GM18867 (cell line): ENCODE results near the gene ZNF280D.
"Not testable (repeated sequence)": the region's sequence is repeated elsewhere in the genome, so short reads cannot be mapped to it uniquely, and the experiment has no call there.

Source experiments
- ATAC-seq: cut with Tn5 transposase; IDR thresholded peaks from one replicate; pipeline ENCODE4 v1.9.1; 2021; ENCODE audit warnings: mild to moderate bottlenecking, moderate library complexity; ENCODE audit not compliant: unreplicated experiment

The ZNF280D gene, protein sequence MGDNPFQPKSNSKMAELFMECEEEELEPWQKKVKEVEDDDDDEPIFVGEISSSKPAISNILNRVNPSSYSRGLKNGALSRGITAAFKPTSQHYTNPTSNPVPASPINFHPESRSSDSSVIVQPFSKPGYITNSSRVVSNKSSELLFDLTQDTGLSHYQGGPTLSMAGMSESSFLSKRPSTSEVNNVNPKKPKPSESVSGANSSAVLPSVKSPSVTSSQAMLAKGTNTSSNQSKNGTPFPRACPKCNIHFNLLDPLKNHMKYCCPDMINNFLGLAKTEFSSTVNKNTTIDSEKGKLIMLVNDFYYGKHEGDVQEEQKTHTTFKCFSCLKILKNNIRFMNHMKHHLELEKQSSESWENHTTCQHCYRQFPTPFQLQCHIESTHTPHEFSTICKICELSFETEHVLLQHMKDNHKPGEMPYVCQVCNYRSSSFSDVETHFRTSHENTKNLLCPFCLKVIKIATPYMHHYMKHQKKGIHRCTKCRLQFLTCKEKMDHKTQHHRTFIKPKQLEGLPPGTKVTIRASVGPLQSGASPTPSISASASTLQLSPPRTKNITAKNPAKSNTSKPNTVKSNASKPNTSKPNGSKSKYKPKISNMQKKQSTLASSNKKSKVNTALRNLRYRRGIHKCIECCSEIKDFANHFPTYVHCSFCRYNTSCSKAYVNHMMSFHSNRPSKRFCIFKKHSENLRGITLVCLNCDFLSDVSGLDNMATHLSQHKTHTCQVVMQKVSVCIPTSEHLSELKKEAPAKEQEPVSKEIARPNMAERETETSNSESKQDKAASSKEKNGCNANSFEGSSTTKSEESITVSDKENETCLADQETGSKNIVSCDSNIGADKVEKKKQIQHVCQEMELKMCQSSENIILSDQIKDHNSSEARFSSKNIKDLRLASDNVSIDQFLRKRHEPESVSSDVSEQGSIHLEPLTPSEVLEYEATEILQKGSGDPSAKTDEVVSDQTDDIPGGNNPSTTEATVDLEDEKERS

DNA sequence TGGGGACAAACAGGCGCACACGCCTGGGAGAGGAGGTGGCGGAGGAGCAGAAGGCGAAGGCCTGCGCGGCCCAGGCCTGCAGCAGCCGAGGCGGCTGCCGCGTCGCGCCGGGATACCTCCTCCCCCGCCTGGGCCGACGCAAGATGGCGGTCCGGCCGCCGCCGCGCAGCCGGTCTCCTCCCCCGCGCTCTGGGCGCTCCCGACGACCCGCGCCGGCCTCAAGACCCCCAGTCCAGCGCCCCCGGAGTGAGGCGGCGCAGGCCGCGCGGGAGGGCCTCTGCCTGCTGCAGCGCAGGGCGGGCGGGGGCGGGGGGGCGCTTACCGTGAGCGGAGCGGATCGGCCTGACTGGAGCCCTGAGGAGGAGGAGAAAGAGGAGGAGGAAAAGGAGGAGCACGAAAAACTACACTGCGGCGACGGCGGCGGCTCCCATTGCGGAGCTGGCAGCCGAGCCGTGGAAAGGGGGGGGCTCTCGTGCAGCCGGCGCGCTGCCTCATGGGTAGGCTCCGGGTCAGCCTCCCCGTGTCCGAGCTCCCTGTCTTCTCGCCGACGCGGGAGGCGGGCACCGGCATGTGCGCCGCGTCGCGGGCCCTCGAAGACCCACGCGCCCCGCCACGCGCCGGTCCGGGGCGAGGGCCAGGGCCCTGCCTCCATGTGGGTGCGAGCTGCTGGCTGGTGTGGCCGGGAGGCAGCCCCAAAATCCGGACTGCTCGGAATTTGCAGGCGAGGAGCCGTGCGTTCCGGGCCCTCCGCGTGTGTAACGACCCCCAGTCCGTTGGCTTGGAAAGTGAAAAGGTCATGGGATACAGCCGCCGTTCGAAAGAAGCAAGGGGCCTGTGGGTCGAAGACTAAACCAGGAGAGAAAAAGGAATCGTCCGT lies at the start of gene ZNF280D:
TSS of gene ZNF280D (minus strand) at position 374 of the 877 bp plus-strand sequence. CDS start 26,400 bp downstream, outside the sequence.
- peak; percentile 83 for ATAC-seq

DNA sequence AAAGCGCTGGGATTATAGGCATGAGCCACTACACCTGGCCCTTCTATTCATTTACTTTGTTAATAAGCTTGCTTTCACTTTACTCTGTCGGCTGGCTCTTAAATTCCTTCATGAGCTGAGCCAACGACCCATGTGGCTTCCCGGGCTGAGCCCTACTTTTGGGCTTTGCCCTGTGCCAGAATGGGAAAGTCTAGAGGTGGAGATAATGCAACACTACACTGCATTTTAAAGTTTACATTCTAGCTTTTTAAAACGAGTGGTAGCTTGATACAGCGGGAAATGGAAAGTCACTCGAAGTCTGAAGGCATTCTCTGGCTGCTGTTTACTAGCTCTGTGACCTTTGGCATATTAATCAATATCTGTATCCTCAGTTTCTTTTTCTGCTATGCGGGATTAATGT lies 49.0 kb upstream of the ZNF280D start:
- no peak for ATAC-seq

DNA sequence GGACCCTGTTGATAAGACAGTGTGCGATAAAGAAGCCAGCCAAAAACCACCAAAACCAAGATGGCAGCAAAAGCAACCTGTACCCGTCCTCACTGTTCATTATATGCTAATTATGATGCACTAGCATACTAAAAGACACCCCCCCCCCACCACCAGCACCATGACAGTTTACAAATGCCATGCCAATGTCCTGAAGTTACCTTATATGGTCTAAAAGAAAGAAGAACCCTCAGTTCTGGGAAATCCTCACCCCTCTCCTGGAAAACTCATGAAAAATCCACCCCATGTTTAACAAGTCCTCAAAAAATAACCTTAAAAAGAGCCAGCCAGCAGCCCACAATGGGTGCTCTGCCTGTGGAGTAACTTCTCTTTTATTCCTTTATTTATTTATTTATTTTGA lies 48.4 kb upstream of the ZNF280D start:
- ATAC-seq = no peak

DNA sequence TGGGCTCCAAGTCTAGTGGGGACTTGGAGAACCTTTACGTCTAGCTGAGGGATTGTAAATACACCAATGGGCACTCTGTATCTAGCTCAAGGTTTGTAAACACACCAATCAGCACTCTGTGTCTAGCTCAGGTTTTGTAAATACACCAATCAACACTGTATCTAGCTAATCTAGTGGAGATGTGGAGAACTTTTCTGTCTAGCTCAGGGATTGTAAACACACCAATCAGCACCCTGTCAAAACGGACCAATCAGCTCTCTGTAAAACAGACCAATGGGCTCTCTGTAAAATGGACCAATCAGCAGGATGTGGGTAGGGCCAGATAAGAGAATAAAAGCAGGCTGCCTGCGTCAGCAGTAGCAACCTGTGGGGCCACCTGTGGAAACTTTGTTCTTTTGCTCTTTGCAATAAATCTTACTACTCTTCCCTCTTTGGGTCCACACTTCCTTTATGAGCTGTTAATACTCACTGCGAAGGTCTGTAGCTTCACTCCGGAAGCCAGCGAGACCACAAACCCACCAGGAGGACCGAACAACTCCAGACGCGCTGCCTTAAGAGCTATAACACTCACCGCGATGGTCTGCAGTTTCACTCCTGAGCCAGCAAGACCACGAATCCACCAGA lies 46.9 kb upstream of the ZNF280D start:
- not testable (repeated sequence) for ATAC-seq

DNA sequence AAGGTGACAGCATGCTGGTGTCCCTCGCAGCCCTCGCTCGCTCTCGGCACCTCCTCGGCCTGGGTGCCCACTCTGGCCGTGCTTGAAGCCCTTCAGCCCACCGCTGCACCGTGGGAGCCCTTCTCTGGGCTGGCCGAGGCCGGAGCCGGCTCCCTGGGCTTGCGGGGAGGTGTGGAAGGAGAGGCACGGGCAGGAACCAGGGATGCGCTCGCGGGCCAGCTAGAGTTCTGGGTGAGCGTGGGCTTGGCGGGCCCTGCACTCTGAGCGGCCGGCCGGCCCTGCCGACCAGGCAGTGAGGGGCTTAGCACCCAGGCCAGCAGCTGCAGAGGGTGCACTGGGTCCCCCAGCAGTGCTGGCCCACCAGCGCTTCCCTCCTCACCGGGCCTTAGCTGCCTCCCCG lies 46.1 kb upstream of the ZNF280D start:
- ATAC-seq = not testable (repeated sequence)

DNA sequence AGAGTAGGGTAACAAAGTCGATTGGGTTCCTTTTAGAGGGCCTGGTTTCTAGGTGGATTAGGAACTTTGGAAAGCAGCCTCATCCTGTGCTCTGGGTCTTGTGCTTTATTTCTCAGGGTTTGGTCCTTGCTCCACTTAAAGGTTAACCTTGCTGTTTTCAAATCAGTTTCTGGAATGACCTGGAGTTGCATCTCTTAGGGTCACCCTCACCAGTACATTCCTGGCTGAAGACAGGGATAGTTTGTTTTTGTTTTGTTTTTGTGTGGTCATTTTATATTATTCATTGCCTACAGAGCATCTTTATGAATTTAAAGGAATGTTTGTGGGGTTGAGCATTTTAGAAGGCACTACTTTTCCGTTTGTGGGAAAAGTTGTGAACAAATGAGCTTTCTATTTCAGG lies 45.5 kb upstream of the ZNF280D start:
- ATAC-seq = no peak

DNA sequence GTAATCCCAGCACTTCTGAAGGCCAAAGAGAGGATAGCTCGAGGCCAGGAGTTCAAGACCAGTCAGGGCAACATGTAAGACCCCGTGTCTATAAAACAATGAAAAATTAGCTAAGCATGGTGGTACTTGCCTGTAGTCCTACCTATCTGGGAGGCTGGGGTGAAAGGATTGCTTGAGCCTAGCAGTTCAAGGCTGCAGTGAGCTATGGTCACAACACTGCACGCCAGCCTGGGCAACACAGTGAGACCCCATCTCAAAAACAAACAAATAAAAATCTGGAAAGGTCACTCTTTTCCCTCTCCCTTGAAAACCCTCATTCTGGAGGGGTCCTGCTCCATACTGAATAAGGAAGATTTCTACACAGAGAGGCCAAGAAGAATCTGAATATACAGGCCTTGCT lies 43.5 kb upstream of the ZNF280D start:
- no peak for ATAC-seq

DNA sequence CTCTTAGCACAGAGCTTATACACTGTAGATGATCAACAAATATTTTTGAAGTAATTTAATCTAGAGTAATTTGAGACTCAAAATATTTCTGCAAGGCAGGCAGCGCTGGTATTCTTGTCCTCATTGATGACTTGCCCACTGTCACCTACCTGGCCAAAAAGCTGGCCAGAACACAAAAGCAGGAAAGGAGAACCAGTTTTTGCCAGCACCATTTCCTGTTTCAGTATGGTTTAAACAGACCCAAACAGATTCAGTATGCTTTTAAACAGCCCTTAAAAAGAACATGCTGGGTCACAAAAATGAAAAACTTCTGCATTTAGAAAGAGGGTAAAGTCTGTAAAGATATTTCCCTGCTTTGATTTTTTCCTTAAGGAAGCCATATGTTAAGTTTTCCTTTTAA lies 42.3 kb upstream of the ZNF280D start:
- no peak for ATAC-seq

DNA sequence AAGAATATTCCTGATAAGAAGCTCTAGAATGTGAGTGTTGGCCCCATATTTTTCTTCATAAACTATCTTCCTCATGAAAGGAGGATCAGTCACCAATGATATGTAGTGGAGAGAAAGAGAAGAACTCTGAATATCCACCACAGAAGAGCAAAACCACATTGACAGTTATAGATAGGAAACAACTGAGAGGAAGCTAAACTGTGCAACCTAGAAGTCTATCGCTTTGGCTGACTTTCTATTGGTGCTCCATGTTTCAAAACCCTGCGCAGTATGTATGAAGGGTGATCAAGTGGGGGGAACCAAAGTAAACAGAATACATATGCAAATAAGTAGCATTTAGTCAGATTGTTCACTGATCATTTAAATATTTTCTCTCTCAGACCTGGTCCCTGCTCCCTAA lies 41.0 kb upstream of the ZNF280D start:
- ATAC-seq = no peak

DNA sequence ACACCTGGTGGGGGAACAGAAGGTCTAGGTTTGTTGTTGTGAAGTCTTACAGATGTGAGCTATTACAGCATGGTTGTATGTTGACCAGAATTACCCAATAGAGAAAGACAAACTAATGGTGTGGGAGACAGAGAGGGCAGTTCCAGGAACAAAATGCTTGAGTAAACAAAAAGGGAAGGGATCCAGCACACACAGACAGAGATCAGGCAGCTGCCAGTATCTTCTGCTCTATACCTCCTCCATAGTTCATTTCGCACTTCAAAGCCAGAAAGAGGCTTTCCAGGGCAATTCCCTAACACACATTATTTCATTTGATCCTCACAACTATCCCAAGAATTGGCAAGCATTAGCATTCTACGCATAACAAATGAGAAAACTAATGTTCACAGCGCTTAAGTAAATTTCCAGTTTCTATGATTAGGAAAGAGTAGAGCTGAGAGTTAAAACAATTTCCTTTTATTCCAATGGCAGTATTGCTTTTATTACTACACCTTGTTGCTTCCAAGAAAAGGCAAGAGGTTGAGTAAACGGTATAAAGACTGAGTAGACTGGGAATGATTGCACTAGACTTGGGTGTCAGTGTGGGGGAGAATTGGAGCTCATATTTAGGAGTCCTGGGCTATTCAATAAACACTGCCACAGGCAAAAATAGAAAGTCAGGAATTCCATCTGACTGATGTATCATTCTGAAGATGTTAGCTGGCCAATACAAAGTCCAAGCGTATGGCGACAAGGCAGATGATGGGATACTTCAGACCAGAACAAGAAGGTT lies 39.7 kb upstream of the ZNF280D start:
- ATAC-seq = no peak

DNA sequence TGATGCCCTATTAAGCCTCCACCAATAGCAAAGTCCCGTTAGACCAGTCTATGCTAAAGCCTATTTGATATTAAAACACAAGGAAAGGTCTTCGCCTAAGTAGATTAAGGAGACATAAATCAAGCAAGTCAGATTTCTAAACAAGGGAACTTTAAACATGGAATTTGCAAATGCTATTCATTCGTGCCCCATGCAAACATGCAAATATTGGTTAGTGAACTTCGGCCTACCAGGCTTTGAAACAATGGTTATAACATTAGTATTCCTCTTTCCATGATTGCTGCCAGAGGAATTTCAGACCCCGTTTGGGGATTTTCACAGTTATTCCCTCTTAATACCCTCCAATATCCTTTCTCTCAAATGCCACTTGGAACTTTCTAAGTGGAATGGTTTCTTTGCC lies 36.9 kb upstream of the ZNF280D start:
- ATAC-seq = no peak

DNA sequence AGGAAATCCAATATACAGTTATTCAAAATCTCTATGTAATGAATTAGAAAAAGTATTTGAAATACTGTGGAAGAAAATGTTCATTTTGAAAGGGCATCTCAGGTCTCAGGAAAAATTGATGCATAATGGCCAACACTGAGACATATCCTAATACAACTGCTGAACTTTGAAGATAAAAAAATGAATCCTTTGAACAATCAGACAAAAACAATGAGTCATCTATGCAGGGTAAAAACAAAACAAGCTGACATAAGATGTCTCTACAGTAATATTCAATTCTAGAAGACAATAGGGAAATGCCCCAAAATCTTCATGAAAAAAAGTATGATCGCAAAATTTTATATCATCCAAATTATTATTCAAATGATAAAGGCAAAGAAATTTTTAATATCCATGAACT lies 34.0 kb upstream of the ZNF280D start:
- ATAC-seq = no peak

DNA sequence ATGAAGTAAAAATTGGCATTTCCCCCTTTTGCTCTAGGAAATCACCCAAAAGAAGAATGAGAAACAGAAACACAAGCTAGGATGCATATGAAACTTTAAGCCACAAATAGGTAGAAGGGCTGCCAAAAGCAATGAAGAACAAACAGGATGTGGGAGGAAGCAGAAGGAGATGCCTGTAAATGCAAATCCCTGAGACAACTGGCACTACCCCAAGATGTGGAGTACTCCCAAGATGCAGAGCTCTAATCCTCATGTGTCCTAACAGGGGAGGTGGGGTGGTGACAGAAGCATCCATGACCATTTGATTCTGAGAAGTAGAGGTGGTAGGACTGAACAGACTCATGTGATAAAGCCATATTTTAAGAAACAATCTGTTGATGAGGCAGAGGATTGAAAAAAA lies 31.9 kb upstream of the ZNF280D start:
- no peak for ATAC-seq

DNA sequence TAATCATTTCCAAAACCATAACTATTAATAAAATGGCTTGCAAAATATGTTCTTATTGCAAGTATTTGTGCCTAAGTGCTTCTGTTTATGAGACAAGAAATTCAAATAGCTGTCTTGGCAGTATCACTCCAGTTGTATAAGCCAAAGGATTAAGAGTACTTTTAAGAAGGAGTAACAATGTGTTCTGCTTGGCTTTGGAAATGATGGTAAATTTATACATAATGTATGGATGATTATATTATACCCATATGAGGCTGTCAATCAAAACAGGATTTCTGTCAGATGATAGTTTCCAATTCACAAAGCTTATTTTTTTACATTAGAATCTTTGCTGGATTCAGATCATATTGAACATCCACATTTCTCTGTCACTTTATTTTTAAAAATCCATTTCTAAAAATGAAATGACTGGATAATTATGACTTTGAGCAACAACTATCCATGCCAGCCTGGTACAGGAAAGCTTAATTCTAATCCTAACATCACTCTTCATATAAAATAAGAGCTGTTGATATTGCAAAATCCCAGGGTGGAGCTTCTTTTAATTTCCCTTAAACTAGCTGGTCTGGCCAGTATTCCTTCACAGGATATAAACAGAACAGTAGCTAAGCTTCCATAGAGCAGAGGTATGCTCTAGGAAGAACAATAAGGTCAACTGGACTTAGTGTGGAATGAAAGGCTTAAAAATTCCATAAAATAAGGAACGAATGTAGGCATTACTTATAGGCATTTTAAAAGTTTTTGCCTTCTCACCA lies 30.0 kb upstream of the ZNF280D start:
- ATAC-seq = no peak

DNA sequence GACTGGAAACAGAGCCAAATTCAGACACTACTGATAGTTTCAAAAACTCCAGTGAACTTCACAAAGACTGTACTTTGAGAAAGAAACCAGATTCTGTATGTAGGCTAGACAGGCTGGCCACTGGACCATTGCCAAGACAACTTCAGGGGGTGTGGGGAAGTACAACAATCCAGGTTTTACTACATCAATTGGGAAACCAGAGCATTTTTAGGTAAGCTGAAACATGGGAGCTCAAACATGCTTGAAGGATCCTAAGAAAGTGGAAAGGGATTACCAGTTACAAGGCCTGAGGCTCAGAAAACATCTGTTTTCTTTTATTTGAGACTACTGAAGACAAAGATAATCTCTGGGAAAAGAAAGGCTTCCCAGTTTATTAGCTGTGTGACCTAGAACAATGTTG lies 26.9 kb upstream of the ZNF280D start:
- ATAC-seq = no peak

DNA sequence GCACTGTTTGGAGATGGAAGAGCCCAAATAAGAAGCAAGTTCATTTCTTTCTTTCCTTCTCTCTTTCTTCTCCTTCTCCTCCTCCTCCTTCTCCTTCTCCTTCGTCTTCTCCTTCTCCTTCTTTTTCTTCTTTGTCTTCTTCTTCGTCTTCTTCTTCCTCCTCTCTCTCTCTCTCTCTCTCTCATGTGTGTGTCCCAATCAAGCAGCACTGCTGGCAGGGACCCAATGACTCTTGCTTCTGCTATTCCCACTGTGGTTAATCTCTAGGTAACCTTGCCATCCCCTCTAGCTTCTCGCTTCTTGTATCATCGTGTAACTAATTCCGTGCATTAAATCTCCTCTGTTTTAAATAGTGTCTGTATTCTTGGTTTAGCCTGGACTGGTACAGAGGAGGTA lies 26.1 kb upstream of the ZNF280D start:
- ATAC-seq = no peak

DNA sequence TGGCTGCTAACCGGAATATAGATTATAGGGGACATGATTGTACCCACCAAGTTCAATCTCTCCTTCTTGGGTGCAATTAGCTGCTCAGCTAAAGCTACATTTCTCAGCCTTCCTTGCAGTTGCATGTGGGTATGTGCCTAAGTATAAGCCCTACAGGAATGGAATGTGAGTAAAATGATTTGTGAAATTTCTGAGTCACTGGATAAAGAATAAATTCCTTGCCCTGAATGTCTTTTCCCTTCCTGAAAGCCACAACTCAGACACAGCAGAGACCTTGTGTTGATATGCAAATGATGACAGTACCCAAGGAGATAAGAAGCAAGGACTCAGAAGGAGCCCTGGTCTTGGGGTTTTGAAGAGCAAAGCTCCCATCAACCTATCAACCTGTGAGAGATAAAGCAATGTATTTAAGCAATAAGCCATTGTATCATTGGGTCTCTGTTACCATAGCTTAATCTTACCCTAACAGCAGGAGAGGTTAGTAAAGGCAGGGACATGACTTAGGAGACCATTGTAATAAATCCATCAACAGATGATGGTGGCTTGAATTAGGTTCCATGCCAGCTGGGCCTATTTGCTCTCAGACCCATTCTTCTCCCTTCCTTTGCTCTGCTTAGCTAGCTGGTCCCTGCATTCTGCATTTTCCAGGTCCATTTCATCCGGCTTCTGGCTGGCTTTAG lies 25.6 kb upstream of the ZNF280D start:
- no peak for ATAC-seq

DNA sequence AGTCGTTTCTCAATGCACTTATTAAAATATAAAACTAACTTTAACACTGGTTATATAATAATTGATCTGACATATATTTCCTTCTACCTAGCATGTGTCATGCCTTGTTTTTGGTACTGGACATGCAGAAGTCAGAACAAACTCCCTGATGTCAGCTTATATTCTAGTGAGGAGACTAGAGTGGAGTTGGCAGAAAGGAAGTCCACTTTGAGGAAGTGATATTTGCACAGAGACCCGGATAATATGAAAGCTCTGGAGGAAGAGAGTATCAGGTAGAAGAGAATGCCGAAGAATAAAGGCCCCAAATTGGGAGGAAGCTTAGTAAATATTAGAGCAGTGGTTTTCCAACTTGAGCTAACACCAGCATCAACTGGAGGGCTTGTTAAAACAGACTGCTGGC lies 24.6 kb upstream of the ZNF280D start:
- ATAC-seq = no peak
